Measurements from ENCODE around the gene PIK3C2B. TPM values are rescaled to one million over a fixed set of nuclear protein-coding genes. Genes with fewer than 3 reads are reported as not detected.

The PIK3C2B gene
- total and polyA plus RNA-seq, 2 of the 8 experiments (the other 6 are each of a cell fraction or from before 2014, with no cell fraction given) = 20.4 to 36.7 TPM

DNA sequence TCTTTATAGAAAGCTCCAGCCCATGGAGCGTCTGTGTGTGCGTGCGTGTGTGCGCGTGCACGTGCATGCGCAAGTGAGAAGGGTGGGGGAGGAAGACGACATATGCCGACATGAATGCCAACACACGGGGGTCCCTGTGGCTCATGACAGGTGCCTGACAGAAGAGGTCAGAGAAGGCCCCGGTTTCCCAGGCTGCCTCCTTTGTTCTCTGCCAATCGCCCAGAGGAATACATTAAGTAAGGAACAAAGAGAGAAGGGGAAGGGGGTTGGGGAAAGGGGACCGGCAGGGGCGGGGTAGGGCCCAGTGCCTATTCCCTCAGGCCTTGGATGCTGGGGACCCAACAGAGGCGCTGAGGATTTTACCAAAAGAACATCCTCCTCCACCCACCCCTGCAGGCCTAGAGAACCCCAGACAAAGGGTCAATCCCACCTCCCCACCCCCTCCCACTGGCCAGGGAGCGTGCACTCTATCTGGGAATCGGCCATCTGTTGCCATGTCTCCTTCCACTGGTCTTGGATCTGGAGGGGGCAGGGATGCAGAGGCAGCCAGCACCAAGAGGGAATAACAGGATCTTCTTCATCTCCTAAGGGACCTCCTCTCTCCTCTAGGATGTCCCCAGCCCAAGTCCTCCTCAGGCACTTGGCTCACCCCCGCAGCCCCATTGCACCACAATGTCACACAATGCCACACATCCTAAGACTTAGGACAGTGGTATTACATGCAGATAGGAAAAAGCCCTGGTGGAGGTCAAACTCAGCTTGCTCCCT lies 39.4 kb downstream of the PIK3C2B start:
- H3K56ac ChIP-seq (replicated peaks; ENCODE audit: insufficient read length, low read depth, low read length) = no peak overlapping the region
- H2BK120ac ChIP-seq (replicated peaks; ENCODE audit: low read depth, low read length) = no peak overlapping the region
- H3K4me1 ChIP-seq (replicated peaks in 1 of 4; ENCODE audit: control insufficient read depth in 3 of 4, insufficient read depth in 4 of 4, low read length in 3 of 4) = peaks cover 12 to 36% (median 22%) of the 10 kb centered on the region in 4 experiments
- DNase-seq (ENCODE audit: low read depth in 1 of 2, low spot score in 2 of 2) = peak; percentile 31 to 76
- H4K20me1 ChIP-seq (replicated peaks in 1 of 2; ENCODE audit: control insufficient read depth in 1 of 2, insufficient read depth in 2 of 2, low read length in 2 of 2) = no peaks in the 10 kb centered on the region
- H3K27ac ChIP-seq (ENCODE audit: low read depth, low read length) = no peak overlapping the region
- no peak overlapping the region for H3K14ac ChIP-seq (ENCODE audit: insufficient read length)
- ChIA-PET CTCF (ENCODE audit: partially characterized antibody) (interaction anchor here (0.6 to 47.3 kb wide), 8 partner anchors 7 to 269 kb away, joined by 3 to 2124 read pairs (median 8); partner anchors contain the start of genes MDM4 and PIK3C2B), POLR2A (ENCODE audit: partially characterized antibody) (interaction anchor here (0.5 to 7.0 kb wide), 6 partner anchors 9 to 61 kb away, joined by 3 to 42 read pairs (median 4); partner anchors contain the start of genes MDM4 and PIK3C2B)
- TF ChIP-seq, protein P1, sequence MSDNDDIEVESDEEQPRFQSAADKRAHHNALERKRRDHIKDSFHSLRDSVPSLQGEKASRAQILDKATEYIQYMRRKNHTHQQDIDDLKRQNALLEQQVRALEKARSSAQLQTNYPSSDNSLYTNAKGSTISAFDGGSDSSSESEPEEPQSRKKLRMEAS (IDR thresholded peaks at IDR 0.05) = peak; percentile 71
- TF ChIP-seq ASH2L (IDR thresholded peaks at IDR 0.05; ENCODE audit: low read length) (peak; percentile 60), TEAD4 (IDR thresholded peaks at IDR 0.05; ENCODE audit: low read depth, low read length) (peak; percentile 49; the same call in 1 of the 2 replicates), SIN3A (conservative IDR thresholded peaks at IDR 0.05 in 1 of 2, IDR thresholded peaks at IDR 0.05 in 1 of 2; ENCODE audit: low read depth in 1 of 2, low read length in 2 of 2) (peak; percentile 89 to 90), KDM1A (IDR thresholded peaks at IDR 0.05; ENCODE audit: borderline replicate concordance, low read length) (no peak)
- no peak overlapping the region for H3K23ac ChIP-seq (ENCODE audit: insufficient read length)
- H2BK15ac ChIP-seq (ENCODE audit: low read length) = peak overlapping the region; percentile 85; the same call in 1 of the 2 replicates
- H3K27me3 ChIP-seq (replicated peaks in 1 of 4; ENCODE audit: control insufficient read depth in 3 of 4, extremely low read depth in 1 of 4, insufficient read depth in 3 of 4, low read length in 3 of 4) = no peaks in the 10 kb centered on the region
- no peaks in the 10 kb centered on the region; a peak in 1 of 4 replicates for H3K9me3 ChIP-seq (ENCODE audit: insufficient read depth in 2 of 2, low read depth in 1 of 2, low read length in 1 of 2)
- H2BK5ac ChIP-seq (ENCODE audit: low read depth, low read length) = peak overlapping the region; percentile 66; the same call in 1 of the 2 replicates
- peak overlapping the region; percentile 65 for H4K5ac ChIP-seq (ENCODE audit: insufficient read length, low read depth, low read length)
- peak overlapping the region; percentile 53 to 55 for H3K4me2 ChIP-seq (ENCODE audit: insufficient read depth in 1 of 2, low read depth in 2 of 2, low read length in 2 of 2)
- H3K4me3 ChIP-seq (ENCODE audit: extremely low read depth in 1 of 4, insufficient read depth in 2 of 4, low read depth in 3 of 4, low read length in 4 of 4) = peak overlapping the region in 3 of 4 experiments; percentile 0 to 38 (median 19); a peak in 3 of 8 replicates
- 34% methylated on average over 15 of the region's 18 CpGs; no CpG with 5 or more reads in 1 of the 2 experiments for WGBS, 2 experiments (ENCODE audit: extremely low coverage in 1 of 2, insufficient coverage in 1 of 2, insufficient read length in 1 of 2, insufficient replicate concordance in 2 of 2, low coverage in 1 of 2, low lambda C conversion rate in 2 of 2, missing lambda C conversion rate in 1 of 2)
- no peaks in the 10 kb centered on the region for H3K79me2 ChIP-seq (ENCODE audit: control insufficient read depth in 1 of 2, insufficient read depth in 2 of 2, low read length in 2 of 2)
- H3K4ac ChIP-seq (replicated peaks; ENCODE audit: insufficient read length, low read depth, low read length) = no peak overlapping the region
- H2AFZ ChIP-seq (ENCODE audit: low read length) = no peak overlapping the region
- H3K9ac ChIP-seq (replicated peaks in 1 of 4; ENCODE audit: extremely low read depth in 1 of 4, low read depth in 3 of 4, low read length in 3 of 4) = peak overlapping the region in 2 of 4 experiments; percentile 23 to 25; a peak in 2 of 7 replicates
- peak overlapping the region; percentile 68 for H4K91ac ChIP-seq (replicated peaks; ENCODE audit: insufficient read length, low read length)
- peak overlapping the region; percentile 95; the same call in 1 of the 2 replicates for H2BK12ac ChIP-seq (ENCODE audit: low read depth, low read length)
- no peak for FAIRE-seq
- no peaks in the 10 kb centered on the region for H3K79me1 ChIP-seq (ENCODE audit: low read depth, low read length)
- H3K23me2 ChIP-seq (ENCODE audit: low read depth, low read length) = no peaks in the 10 kb centered on the region; the same call in 1 of the 2 replicates
- H4K8ac ChIP-seq (ENCODE audit: extremely low read depth, insufficient read depth, low read length) = no peak overlapping the region; the same call in 1 of the 2 replicates
- H2AK5ac ChIP-seq (ENCODE audit: low read depth, low read length) = no peak overlapping the region
- peak overlapping the region; percentile 66 for H3K18ac ChIP-seq (ENCODE audit: extremely low read depth, low read length)
- H2BK20ac ChIP-seq (ENCODE audit: low read length) = peak overlapping the region; percentile 86
- peaks cover 0 to 9% (median 4%) of the 10 kb centered on the region in 4 experiments; a peak in 5 of 8 replicates for H3K36me3 ChIP-seq (ENCODE audit: control insufficient read depth in 2 of 4, insufficient read depth in 4 of 4, low read length in 3 of 4)
